LNCaP clone FGC (cell line): ENCODE data around the gene PDE2A.
A peak's percentile ranks its signal among the peaks of the same experiment; 100 is the strongest.

Experiments used
- DNase-seq: peaks from one replicate; pipeline ENCODE4 v3.0.0-alpha.2; 2011; ENCODE audit warnings: low read depth
- H3K4me3 ChIP-seq: 2 replicates; pipeline ENCODE4 v1.5.1; 2011; ENCODE audit warnings: mild to moderate bottlenecking, low read depth, low read length, control low read depth
- TF ChIP-seq, protein P1 (sequence below): IDR thresholded peaks from 2 replicates; pipeline ENCODE4 v1.5.1; 2012; ENCODE audit warnings: mild to moderate bottlenecking; ENCODE audit not compliant: control insufficient read depth, insufficient read depth; ENCODE audit errors: extremely low read depth

The PDE2A gene

DNA sequence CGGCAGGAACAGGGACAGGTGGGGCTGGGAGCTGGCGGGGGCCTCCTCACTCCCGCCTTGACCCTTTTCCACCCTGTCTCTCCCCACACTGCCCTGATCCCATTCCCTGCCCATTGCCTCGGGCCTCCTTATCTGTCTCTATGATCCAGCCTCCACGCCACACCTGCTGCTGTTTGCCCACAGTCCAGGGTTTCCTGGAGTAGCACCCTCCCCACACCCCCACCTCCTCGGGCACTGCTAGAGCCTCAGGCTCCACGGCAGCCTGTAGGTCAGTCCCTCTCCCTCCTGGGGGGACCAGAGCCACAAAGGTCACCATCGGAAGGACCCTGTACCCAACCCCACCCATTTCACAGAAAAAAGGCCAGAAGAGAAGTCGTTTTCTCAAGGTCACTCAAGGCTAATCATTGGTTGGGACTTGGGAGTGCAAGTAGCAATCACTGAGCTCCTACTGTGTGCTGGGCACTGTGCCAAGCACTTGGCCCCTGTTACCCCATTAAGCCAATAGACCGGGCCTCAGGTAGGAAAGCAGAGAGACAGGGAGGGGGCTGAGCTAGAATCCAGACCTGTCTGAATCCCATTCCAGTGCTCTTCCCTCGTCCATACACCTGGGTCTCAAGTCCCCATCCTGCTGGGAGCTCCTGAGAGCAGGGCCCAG lies 71.8 kb downstream of the PDE2A start:
- no peak overlapping the region for H3K4me3 ChIP-seq
- no peak for DNase-seq
- TF ChIP-seq, protein P1, sequence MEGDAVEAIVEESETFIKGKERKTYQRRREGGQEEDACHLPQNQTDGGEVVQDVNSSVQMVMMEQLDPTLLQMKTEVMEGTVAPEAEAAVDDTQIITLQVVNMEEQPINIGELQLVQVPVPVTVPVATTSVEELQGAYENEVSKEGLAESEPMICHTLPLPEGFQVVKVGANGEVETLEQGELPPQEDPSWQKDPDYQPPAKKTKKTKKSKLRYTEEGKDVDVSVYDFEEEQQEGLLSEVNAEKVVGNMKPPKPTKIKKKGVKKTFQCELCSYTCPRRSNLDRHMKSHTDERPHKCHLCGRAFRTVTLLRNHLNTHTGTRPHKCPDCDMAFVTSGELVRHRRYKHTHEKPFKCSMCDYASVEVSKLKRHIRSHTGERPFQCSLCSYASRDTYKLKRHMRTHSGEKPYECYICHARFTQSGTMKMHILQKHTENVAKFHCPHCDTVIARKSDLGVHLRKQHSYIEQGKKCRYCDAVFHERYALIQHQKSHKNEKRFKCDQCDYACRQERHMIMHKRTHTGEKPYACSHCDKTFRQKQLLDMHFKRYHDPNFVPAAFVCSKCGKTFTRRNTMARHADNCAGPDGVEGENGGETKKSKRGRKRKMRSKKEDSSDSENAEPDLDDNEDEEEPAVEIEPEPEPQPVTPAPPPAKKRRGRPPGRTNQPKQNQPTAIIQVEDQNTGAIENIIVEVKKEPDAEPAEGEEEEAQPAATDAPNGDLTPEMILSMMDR = no peak

- DNase-seq = no peak
Measured at GRCh38 chr11:72600557-72600956, 73.7 kb downstream of the PDE2A start.

GRCh38 chr11:72599325-72600117 lies 74.7 kb downstream of the PDE2A start:
- TF ChIP-seq, protein P1 = no peak
- H3K4me3 ChIP-seq = no peak overlapping the region
- no peak for DNase-seq

More at GRCh38 chr11:72600557-72600956, 73.7 kb downstream of the PDE2A start:
- TF ChIP-seq, protein P1 = no peak
- no peak overlapping the region for H3K4me3 ChIP-seq

DNA sequence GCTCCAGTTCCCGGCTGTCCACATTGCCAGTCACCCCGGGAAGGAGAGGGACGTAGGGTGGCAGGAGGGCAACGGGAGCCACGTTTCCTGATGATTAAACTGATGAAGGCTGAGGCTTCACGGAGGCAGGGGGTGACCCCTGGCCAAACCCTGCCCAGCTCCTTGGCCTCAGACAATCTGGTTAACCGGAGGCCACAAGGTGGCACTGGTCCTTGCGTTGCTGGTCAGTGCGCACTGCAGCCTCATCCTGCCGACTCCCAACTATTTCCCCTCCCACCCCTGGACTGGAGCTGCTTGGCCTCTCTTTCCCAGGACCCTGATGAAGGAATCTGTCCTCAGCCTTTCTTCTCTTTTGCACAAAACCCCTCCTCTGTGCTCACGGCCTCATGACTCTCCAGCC lies 75.3 kb downstream of the PDE2A start:
- no peak overlapping the region for H3K4me3 ChIP-seq
- TF ChIP-seq, protein P1 = peak; percentile 75
- DNase-seq = no peak

DNA sequence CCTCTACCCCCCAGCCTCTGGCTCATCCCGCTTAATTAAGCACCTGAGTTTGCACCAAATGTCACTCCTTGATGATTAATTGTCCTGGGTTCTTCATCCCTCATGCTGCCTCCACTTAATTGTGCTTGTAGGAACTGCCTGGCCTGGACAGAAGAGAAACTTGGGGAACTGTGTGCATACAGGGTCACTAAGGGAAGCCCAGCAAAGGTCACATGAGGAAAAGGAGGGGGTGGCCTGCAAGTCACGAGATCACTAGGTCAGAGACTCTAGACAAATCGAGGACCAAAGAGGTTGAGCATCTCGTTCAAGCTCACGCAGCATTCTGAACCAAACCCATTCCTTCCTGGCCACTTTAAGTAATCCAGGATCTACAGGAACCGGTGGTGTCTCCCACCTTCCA lies 75.8 kb downstream of the PDE2A start:
- H3K4me3 ChIP-seq = no peak overlapping the region
- no peak for DNase-seq
- TF ChIP-seq, protein P1 = no peak

- DNase-seq = no peak
- TF ChIP-seq, protein P1 = no peak
Measured at GRCh38 chr11:72597721-72598120, 76.5 kb downstream of the PDE2A start.

More at GRCh38 chr11:72597721-72598120, 76.5 kb downstream of the PDE2A start:
- H3K4me3 ChIP-seq = no peak overlapping the region
